Uterus (tissue), 2 donors: ENCODE results near the gene BRPF3.

Experiments used
- CTCF ChIP-seq, 4 experiments: fragments of 200-600 bp in 2 of 4; fragments of 450-650 bp in 2 of 4; sonication (generic) in 2 of 4; IDR thresholded peaks; one replicate each; pipeline ENCODE4 v1.5.1; 2016 to 2019; ENCODE audit warnings: antibody characterized with exemption in 4 of 4, mild to moderate bottlenecking in 2 of 4, moderate library complexity in 1 of 4
- POLR2A ChIP-seq, 2 donors: fragments of 450-650 bp; IDR thresholded peaks; one replicate each; pipeline ENCODE4 v1.6.1; 2016; ENCODE audit warnings: antibody characterized with exemption in 2 of 2, mild to moderate bottlenecking in 1 of 2, moderate library complexity in 1 of 2

GRCh38 chr6:36155662-36156061 is 40.9 kb upstream of the BRPF3 start:
- no peak for TF ChIP-seq CTCF (IDR thresholded peaks at IDR 0.05)
- no peak for TF ChIP-seq POLR2A (IDR thresholded peaks at IDR 0.05)
